Pancreas (tissue), 10 donors: ENCODE results near the gene ATG7. TPM values are rescaled to one million over a fixed set of nuclear protein-coding genes. Genes with fewer than 3 reads are reported as not detected.

Experiments used
- ATAC-seq, 4 donors: fragments of 200-7000 bp; cut with Tn5 transposase; one replicate each; pipeline versions ENCODE4 v1.8.0 to v1.9.1; 2020; ENCODE audit warnings: mild to moderate bottlenecking in 4 of 4, moderate library complexity in 4 of 4
- DNase-seq, 6 donors: peaks; one replicate each; pipeline ENCODE4 v3.0.0-alpha.2; 2020
- FAIRE-seq: peaks from 2 replicates; lab custom pipeline; 2012; peaks lifted over from hg19 to GRCh38; lab: Jason Lieb, UNC
- H3K27ac ChIP-seq, 4 donors: fragments of 200-600 bp; sonication (generic); 1 replicate in 3 of 4; 2 replicates in 1 of 4; pipeline versions ENCODE4 v1.5.0 to v1.8.0; 2020
- H3K27me3 ChIP-seq, 4 donors: fragments of 200-600 bp; one replicate each; pipeline ENCODE4 v1.8.0; 2021
- H3K36me3 ChIP-seq, 3 donors: fragments of 200-600 bp; sonication (generic) in 1 of 3; one replicate each; pipeline versions ENCODE4 v1.5.0 to v1.8.0; 2020 to 2021
- H3K4me1 ChIP-seq, 3 donors: fragments of 200-600 bp; one replicate each; pipeline ENCODE4 v1.8.0; 2021
- H3K4me3 ChIP-seq, 4 donors: fragments of 200-600 bp; sonication (generic) in 2 of 4; one replicate each; pipeline versions ENCODE4 v1.5.0 to v1.8.0; 2020 to 2021
- H3K9me3 ChIP-seq, 4 donors: fragments of 200-600 bp; one replicate each; pipeline ENCODE4 v1.8.0; 2021
- WGBS, 2 donors: extraction: QIAGEN DNeasy Blood & Tissue Kit; methylation state at CpG; one replicate each; pipeline ENCODE4 v1.1.7; 2013; 5-methylcytosine and 5-hydroxymethylcytosine counted together
- intact Hi-C, 3 donors: fragments of 100-400 bp; cut with DNase I; formaldehyde crosslinking; loops; one replicate each; pipeline versions ENCODE4 v1.11.1 to v1.14.2; 2022
- polyA plus RNA-seq, 2 donors: library from polyadenylated mRNA; stranded (reverse); fragments of 200-250 nt; gene quantifications; one replicate each; pipeline ENCODE4 v1.2.3, GENCODE V29; 2013
- total RNA-seq, 6 donors: library from RNA; stranded (reverse); fragmentation: NEBNext Ultra II Directional in 4 of 6; extraction: Animal tissue kit (Norgen Biotek cat#: 25700) in 4 of 6; gene quantifications; one replicate each; pipeline versions ENCODE4 v1.2.1 to v1.2.4, GENCODE V29; 2021 to 2023
- TF ChIP-seq, protein P1 (sequence below), 4 donors: fragments of 200-600 bp; sonication (generic) in 3 of 4; IDR thresholded peaks; one replicate each; pipeline versions ENCODE4 v1.5.0 to v1.8.0; 2021; ENCODE audit warnings: antibody characterized with exemption in 4 of 4
- donor health status: healthy with polysubstance abuse.
- donor health status: DM: no; HTN: no; CAD: no; lungs with moderate emphysema.
- donor health status: DM: no; HTN: no; CAD: no.
- donor health status: control.
- donor health status: control.
- donor health status: Bipolar disorder and iron deficiency.
- donor health status: DM: yes; HTN: yes; CAD: no.
- donor health status: DM: no; HTN: no; CAD: no.
- donor health status: DM: no; HTN: no; CAD: no.
- donor health status: DM: yes; HTN: yes; CAD: no.

Gene ATG7
- total and polyA plus RNA-seq, 8 donors: 5.1 to 28.0 (median 15.7) TPM

DNA sequence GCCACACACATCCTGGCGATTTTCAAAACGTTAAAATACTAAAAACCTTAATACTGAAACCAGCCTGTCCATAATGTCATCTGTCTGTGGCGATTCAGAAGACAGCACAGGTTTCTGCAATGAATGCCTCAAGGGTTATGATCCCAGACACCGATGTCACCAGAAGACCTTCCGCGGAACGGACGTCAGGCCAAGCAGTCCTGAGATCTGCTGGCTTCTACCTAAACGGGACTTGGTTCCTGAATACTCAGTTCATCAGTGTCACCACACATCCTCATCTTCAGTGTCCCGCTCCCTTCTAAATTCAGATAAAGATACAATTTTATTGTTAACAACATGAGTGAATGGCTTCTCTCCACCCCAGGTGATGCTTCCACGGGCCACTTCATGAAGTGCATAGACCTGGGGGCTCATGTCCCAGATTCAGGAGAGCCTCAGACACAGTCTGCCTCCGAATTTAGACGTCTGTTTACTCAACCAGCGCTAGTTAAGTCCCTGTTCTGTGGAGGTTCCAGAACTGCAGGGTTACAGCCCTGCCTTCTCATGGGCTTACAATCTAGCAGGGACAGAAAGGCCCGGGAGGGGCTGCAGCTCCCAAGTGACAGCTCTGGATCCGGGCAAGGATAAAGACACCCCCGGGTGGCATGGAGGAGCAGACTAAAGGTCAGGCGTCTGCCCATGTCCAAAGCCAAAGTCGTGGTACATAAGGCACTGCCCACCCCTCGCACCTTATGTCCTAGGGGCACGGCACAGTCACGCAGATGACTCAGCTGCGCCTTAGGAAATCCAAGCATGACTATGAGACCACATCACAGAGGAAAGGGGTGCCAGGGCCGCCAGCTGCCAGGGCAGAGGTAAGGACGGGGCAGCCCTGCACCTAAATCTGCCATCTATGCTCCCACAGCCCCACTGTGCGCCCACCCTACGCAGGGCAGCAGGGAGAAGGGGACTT is 295.6 kb downstream of the ATG7 start:
- H3K4me1 ChIP-seq: no peaks in the 10 kb centered on the region
- FAIRE-seq (no peak), ATAC-seq (peak in 2 of 4 donors; percentile 4 to 12), DNase-seq (peak in 1 of 6 donors; percentile 44)
- H3K27me3 ChIP-seq: no peaks in the 10 kb centered on the region
- H3K4me3 ChIP-seq: no peak overlapping the region
- 90 to 91% methylated on average over 27 of the region's 27 CpGs for WGBS, 2 donors
- H3K9me3 ChIP-seq: no peaks in the 10 kb centered on the region
- intact Hi-C loops: no loop called here
- H3K36me3 ChIP-seq: peaks cover 0 to 13% (median 3%) of the 10 kb centered on the region in 3 donors
- H3K27ac ChIP-seq: peak overlapping the region in 3 of 4 donors; percentile 34 to 75 (median 55)
- TF ChIP-seq, protein P1, sequence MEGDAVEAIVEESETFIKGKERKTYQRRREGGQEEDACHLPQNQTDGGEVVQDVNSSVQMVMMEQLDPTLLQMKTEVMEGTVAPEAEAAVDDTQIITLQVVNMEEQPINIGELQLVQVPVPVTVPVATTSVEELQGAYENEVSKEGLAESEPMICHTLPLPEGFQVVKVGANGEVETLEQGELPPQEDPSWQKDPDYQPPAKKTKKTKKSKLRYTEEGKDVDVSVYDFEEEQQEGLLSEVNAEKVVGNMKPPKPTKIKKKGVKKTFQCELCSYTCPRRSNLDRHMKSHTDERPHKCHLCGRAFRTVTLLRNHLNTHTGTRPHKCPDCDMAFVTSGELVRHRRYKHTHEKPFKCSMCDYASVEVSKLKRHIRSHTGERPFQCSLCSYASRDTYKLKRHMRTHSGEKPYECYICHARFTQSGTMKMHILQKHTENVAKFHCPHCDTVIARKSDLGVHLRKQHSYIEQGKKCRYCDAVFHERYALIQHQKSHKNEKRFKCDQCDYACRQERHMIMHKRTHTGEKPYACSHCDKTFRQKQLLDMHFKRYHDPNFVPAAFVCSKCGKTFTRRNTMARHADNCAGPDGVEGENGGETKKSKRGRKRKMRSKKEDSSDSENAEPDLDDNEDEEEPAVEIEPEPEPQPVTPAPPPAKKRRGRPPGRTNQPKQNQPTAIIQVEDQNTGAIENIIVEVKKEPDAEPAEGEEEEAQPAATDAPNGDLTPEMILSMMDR (IDR thresholded peaks at IDR 0.05): no peak

DNA sequence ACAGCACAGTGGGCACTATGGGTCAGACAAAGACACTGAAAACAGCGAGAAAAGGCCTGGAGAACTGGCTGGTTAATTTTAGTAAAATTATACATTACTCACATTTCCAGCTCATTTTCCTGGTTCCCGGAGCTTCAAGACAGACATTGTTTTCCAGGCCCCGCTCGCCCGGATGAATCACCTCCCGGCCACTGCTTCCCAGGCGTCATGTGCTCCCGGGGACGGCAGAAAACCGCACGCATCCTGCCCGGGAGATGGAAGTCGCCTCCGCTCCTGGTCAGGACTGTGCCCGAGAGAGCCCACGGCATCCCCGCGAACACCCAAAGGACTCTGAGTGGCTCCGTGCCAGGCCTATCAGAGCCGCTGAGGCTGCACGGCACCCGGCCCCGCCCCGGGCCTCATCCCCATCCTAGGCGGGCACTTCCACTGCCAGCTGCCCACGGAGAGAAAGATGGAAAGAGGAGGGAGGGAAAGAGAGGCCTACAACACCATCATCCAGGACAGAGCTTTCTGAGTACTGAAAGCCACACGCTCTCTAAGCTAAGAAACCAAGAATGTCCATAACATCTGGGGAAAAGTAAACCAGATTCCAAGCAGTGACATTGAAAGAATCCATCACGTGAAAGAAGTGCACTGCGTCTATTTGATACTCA is 296.4 kb downstream of the ATG7 start:
- TF ChIP-seq, protein P1 (IDR thresholded peaks at IDR 0.05): no peak
- H3K36me3 ChIP-seq: peaks cover 0 to 4% (median 0%) of the 10 kb centered on the region in 3 donors
- no peaks in the 10 kb centered on the region for H3K4me1 ChIP-seq
- ATAC-seq (peak; percentile 36 to 58 (median 52)), DNase-seq (peak in 1 of 6 donors; percentile 60), FAIRE-seq (no peak)
- H3K27me3 ChIP-seq: no peaks in the 10 kb centered on the region
- no peaks in the 10 kb centered on the region for H3K9me3 ChIP-seq
- intact Hi-C loops: no loop called here
- no peak overlapping the region for H3K4me3 ChIP-seq
- WGBS, 2 donors: 84% methylated on average over 29 of the region's 29 CpGs
- H3K27ac ChIP-seq: peak overlapping the region in 3 of 4 donors; percentile 34 to 75 (median 55)

DNA sequence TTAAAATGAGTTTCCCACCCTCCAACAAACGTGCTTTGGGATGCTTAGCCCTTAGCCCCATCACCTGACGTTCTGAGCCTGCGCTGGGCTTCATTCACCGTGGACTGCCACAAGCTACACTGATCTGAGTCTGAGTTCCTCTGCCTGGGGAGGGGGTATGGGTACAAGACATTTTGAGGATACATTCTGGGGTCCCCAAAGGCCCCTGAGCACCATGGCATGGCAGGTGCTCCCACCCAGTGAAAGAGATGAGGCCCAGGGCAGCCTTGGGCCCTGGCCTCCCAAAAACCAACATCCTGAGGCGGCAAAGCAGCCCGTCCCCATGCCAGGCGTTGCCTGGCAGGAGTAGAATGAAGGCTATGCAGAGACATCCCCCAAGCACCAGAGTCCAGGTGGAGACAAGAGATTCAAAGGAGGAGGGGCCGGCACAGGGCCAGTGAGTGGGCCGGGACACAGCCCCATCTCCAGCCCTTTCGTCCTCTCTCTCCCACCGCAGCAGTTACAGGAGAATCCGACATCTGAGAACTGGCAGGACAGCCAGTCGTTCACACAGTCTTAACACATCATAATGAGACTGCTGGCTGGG is 297.1 kb downstream of the ATG7 start:
- ATAC-seq (peak in 1 of 4 donors; percentile 7), FAIRE-seq (no peak), DNase-seq (no peak)
- TF ChIP-seq, protein P1 (IDR thresholded peaks at IDR 0.05): no peak
- H3K4me3 ChIP-seq: no peak overlapping the region
- H3K9me3 ChIP-seq: no peaks in the 10 kb centered on the region
- H3K27me3 ChIP-seq: no peaks in the 10 kb centered on the region
- 88 to 90% methylated on average over 13 of the region's 13 CpGs for WGBS, 2 donors
- H3K27ac ChIP-seq: peak overlapping the region in 2 of 4 donors; percentile 55 to 75
- H3K36me3 ChIP-seq: no peaks in the 10 kb centered on the region
- intact Hi-C loops: no loop called here
- H3K4me1 ChIP-seq: no peaks in the 10 kb centered on the region

DNA sequence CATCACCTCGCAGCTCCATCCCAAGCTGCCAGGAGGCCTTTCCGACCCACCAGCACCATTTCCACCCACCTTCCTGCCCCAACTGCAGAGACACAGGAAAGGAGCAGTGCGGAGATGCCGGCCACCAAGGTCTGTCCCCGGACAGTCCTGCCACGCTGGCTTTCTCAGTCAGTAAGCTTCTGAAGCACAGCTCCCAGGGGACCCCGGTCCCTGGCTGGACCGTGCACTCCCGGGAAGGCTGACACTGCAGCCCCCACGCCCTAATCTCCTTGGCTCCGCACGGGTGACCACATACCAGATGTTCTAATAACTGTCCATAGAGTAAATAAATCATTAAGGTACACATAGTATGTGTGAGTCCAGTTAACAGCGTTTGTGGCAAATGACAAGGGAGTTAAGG is 298.1 kb downstream of the ATG7 start:
- no peaks in the 10 kb centered on the region for H3K9me3 ChIP-seq
- DNase-seq: peak in 1 of 6 donors; percentile 39
- peak overlapping the region in 1 of 4 donors; percentile 6 for H3K27ac ChIP-seq
- H3K4me1 ChIP-seq: no peaks in the 10 kb centered on the region
- intact Hi-C loops: no loop called here
- no peak for FAIRE-seq
- 73 to 80% methylated on average over 12 to 13 of the region's 13 CpGs for WGBS, 2 donors
- no peak overlapping the region for H3K4me3 ChIP-seq
- TF ChIP-seq, protein P1 (IDR thresholded peaks at IDR 0.05): no peak
- ATAC-seq: no peak
- no peaks in the 10 kb centered on the region for H3K36me3 ChIP-seq
- H3K27me3 ChIP-seq: no peaks in the 10 kb centered on the region
